ENCODE measurements around the gene RPL6. TPM values are rescaled to one million over a fixed set of nuclear protein-coding genes. Genes with fewer than 3 reads are reported as not detected.

RPL6 gene
- polyA plus RNA-seq, 1 of the 3 experiments (the other 2 are of a cell fraction) = 2,073 TPM

DNA sequence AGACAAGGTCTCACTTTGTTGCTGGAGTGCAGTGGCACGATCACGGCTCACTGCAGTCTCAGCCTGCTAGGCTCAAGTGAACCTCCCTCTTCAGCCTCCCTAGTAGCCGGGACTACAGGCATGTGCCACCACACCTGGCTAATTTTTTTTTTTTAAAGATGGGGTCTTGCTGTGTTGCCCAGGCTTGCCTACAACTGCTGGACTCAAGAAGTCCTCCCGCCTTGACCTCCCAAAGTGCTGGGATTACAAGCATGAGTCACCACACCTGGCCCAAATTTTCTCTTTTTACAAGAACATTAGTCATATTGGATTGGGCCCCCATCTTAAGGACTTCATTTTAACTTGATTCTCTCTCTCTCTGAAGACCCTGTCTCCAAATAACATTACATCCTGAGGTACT, 20.2 kb downstream of the RPL6 start:
- DNase-seq = no peak
- TF ChIP-seq, protein P1, sequence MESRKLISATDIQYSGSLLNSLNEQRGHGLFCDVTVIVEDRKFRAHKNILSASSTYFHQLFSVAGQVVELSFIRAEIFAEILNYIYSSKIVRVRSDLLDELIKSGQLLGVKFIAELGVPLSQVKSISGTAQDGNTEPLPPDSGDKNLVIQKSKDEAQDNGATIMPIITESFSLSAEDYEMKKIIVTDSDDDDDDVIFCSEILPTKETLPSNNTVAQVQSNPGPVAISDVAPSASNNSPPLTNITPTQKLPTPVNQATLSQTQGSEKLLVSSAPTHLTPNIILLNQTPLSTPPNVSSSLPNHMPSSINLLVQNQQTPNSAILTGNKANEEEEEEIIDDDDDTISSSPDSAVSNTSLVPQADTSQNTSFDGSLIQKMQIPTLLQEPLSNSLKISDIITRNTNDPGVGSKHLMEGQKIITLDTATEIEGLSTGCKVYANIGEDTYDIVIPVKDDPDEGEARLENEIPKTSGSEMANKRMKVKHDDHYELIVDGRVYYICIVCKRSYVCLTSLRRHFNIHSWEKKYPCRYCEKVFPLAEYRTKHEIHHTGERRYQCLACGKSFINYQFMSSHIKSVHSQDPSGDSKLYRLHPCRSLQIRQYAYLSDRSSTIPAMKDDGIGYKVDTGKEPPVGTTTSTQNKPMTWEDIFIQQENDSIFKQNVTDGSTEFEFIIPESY (IDR thresholded peaks at IDR 0.05; ENCODE audit: borderline replicate concordance, low read depth) = no peak
- TF ChIP-seq NRF1 (IDR thresholded peaks at IDR 0.05; ENCODE audit: low read depth, low read length) = no peak
- no peak for TF ChIP-seq MEF2A (IDR thresholded peaks at IDR 0.05; ENCODE audit: borderline replicate concordance, low read depth)
- no peak for TF ChIP-seq REST (IDR thresholded peaks at IDR 0.05; ENCODE audit: low read depth, low read length)
- no peak for TF ChIP-seq FOXJ3 (CRISPR knock-in tag; IDR thresholded peaks at IDR 0.05)
- no peak for TF ChIP-seq POLR2AphosphoS5 (IDR thresholded peaks at IDR 0.05; ENCODE audit: low read depth, low read length)
- TF ChIP-seq SIN3A (IDR thresholded peaks at IDR 0.05; ENCODE audit: borderline replicate concordance, low read depth, low read length) = no peak
- TF ChIP-seq IRF3 (IDR thresholded peaks at IDR 0.05; ENCODE audit: low read depth, low read length) = no peak
- TF ChIP-seq SMC3 (IDR thresholded peaks at IDR 0.05; ENCODE audit: low read depth, low read length) = no peak
- no peak for TF ChIP-seq USF1 (IDR thresholded peaks at IDR 0.05; ENCODE audit: borderline replicate concordance, low read depth)
- no peak for TF ChIP-seq EZH2phosphoT487 (IDR thresholded peaks at IDR 0.05; ENCODE audit: borderline replicate concordance, low read depth)
- no peak for TF ChIP-seq FOSL2 (IDR thresholded peaks at IDR 0.05; ENCODE audit: borderline replicate concordance, low read depth)
- TF ChIP-seq MXI1 (IDR thresholded peaks at IDR 0.05; ENCODE audit: low read depth, low read length) = no peak
- no peak for TF ChIP-seq JUND (IDR thresholded peaks at IDR 0.05)
- TF ChIP-seq ELF1 (IDR thresholded peaks at IDR 0.05) = no peak
- TF ChIP-seq PBX3 (IDR thresholded peaks at IDR 0.05) = no peak
- no peak for TF ChIP-seq TEAD4 (IDR thresholded peaks at IDR 0.05; ENCODE audit: borderline replicate concordance, insufficient read depth)
- no peak for TF ChIP-seq FOXM1 (IDR thresholded peaks at IDR 0.05; ENCODE audit: low read depth)
- Histone ChIP-seq H3K9me3 (no peaks in the 10 kb centered on the region), H2AFZ (ENCODE audit: low read depth) (no peak overlapping the region), H3K4me2 (no peak overlapping the region), H3K9ac (no peak overlapping the region), H4K20me1 (ENCODE audit: insufficient read depth) (no peaks in the 10 kb centered on the region), H3K4me1 (ENCODE audit: control insufficient read depth in 1 of 2, insufficient read depth in 2 of 2, low read depth in 1 of 2, low read length in 1 of 2) (no peaks in the 10 kb centered on the region; a peak in 1 of 4 replicates), H3F3A (replicated peaks; ENCODE audit: insufficient read depth) (no peaks in the 10 kb centered on the region), H3K9me2 (no peaks in the 10 kb centered on the region), H3K4me3 (ENCODE audit: low read depth in 2 of 2, low read length in 1 of 2) (no peak overlapping the region), H3K27me3 (ENCODE audit: insufficient read depth) (no peaks in the 10 kb centered on the region), H3K36me3 (replicated peaks in 1 of 2; ENCODE audit: control insufficient read depth in 1 of 2, insufficient read depth in 2 of 2, low read length in 1 of 2) (no peaks in the 10 kb centered on the region), H3K79me2 (ENCODE audit: insufficient read depth) (no peaks in the 10 kb centered on the region), H3K27ac (ENCODE audit: low read depth in 2 of 2, low read length in 1 of 2) (no peak overlapping the region)
- 79% methylated on average over 4 of the region's 4 CpGs for WGBS (ENCODE audit: low lambda C conversion rate)
- CTCF ChIA-PET = interaction anchor here (1.9 kb wide), 1 partner anchor 191 kb away, joined by 9 read pairs; no protein-coding TSS in a partner anchor
- POLR2A ChIA-PET = no interaction called here
